GM18868 (cell line): ENCODE results near the gene PNKP.

Experiments
- ATAC-seq: cut with Tn5 transposase; IDR thresholded peaks from one replicate; pipeline ENCODE4 v1.9.1; 2021; ENCODE audit warnings: mild to moderate bottlenecking, moderate library complexity; ENCODE audit not compliant: unreplicated experiment

The PNKP gene

DNA sequence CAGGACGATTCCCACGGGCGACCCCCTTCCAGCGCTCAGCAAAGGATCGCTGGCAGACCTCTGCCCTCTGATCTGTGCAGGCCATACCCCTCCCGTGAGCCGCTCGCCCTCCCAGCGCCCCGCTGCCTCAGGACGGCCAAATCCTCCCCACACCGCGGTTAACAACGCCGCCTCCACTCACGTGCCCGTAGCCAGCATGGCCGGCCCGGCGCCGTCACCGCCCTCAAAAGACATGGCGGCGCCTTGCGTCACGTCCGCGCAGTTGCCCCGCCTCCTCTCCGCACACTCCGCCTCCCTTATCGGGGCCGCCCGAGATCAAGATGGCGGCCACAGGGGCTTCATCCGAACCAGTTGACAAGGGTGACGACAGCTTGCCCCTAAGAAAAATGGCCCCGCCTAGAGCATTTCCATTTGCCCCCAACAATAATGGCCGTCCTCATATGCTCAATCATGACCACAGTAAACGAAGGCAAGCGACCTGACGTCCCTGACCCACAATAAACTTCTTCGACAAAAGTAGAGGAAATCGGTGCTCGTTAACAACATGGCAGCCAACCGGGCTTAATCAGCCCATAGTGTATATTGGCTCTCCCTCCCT, 9.1 kb upstream of the PNKP start:
- peak; percentile 43 for ATAC-seq

DNA sequence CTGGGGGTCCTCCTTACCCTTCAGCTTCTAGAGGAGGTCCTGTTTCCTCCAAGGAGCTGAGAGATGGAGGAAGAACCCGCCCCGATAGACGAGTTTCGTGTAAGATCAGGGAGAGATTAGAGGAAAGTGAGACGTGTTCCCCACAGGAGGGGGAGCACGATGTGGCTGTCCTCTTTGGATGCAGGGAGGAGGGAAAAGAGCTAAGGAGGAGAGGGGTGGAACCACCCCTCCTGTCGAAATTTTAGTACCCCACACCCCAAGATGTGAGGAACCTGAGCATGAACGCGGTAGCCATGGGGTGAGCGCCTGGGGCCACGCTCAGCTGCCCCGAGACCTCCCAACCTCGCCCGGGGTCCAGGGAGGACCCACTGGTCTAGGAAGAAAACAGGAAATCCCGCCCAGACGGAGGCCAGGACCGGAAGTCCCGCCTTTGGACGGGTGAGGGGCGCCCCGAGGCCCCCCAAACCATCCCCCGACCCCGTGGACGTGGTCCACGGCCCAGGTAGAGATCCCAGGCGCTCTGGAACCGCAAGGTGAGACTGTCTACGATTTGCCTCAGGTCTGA, 8.6 kb upstream of the PNKP start:
- no peak for ATAC-seq

DNA sequence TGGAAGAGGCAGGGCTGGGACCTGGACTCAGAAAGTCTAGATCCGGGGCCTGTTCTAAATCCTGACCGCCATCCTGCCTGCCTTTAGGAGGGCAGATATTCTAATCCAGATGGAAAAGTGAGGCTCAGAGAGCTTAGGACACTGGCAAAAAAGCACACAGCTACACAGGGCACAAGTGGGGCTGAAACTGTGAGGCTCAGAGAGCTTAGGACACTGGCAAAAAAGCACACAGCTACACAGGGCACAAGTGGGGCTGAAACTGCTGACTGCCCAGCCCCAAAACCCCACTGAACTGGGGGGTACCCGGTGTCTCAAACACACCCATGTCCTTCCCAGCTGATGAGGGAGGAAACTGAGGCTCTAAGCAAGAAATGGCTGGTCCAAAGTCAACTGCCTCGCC, 7.8 kb upstream of the PNKP start:
- no peak for ATAC-seq

DNA sequence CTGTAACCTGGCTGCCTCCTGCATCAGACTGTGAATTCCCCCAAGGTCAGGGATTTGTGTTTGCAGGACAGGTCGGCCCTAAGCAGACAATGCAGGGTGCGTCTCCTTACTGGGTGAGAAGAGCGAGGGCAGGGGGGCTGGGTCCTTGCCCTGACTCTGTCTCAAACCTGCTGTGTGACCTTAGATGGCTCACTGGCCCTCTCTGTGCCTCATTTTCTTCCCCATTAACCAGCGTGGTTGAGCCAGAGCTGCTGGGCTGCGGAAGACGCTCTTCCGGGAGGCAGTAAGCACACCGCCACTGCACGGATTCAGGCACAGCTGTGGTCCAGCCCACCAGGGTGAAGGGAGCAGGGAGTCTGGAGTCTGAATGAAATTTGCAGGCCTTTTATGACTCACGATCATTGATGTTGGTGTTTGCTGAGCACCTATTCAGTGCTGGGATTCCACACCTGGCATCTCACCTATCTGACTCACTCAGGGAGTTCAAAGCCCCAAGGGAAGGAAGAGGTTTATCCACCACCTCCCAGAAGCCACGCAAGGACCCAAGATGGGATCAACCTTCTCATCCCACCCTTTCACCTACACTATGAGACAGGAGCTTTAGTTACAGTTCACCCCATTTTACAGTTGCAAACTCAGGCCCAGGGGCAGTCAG, 7.3 kb upstream of the PNKP start:
- no peak for ATAC-seq

DNA sequence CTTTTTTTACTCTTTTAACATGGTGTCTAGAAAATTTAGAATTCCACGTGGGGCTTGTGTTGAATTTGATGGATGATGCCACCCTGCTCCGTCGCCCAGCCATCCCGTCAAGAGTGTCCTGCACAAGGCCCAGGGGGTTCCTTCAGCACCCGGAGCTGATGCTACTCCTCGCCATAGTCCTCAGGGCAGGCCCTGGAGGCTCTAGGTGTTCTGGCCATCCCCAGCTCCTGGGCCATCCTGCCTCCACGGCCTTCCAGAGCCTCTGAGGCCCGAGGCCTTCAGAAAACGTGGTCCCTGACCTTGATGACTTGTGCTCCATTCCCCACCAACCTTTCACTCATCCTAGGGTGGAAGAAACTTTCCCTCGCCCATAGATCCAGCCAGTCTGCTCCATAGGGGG, 6.5 kb upstream of the PNKP start:
- no peak for ATAC-seq

DNA sequence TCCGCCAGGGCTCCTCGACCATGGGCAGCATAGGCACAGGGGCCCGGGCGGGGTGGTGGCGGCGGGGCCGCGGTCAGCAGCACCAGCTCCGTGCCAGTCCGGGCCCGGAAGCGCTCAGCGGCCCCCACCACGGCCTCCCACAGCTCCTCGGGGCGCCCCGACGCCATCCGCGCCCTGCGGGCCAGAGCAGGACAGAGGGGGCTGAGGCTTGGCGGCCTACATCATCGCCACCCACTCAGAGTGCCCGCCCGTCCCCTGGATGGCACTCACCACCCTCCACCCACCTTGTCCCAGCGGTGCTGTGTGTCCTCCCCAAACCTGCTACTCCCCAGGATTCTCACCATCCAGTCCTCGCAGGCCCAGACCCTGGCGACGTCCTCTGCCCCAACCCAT, 5.7 kb upstream of the PNKP start:
- no peak for ATAC-seq

DNA sequence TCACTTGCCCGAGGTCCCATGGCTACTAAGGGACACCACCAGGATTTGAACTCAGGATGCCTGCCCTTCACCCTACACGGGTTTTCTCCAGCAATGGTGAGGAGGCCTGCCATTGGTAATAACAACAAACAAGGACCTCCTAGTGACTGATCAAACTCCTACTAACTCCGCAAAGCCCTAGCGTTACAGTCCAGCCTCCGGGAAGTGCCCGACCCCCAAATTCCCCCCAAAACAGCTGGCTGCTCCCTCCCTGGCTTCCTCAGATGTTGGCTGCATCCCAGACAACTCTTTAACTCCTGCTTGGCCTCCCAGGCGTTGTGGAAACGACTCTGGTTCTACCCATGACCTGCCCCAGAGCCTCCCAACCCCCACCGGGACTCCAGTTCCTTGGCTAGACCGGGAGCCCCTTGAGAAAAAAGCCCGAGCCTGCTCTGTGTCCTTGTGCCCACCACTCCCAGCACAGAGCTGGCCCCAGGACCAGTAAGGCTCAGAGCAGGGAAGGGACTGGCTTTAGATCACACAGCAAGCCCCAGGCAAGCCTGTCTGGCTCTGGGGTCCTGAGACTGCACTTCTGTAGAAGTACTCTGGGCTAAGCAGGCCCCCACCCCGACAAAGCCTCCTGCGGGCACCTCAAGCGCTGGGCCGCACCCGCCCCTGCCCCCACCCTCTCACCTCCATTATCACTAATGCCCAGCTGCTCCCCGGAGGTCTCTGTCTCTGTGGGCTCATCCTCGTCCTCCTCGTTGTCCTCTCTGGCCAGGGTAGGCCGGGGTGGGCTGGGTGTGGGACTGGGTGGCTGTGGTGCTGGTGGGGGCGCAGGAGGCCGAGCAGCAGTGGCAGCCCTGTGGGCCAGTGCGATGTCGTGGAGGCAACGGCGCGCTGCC, 5.1 kb upstream of the PNKP start:
- no peak for ATAC-seq

DNA sequence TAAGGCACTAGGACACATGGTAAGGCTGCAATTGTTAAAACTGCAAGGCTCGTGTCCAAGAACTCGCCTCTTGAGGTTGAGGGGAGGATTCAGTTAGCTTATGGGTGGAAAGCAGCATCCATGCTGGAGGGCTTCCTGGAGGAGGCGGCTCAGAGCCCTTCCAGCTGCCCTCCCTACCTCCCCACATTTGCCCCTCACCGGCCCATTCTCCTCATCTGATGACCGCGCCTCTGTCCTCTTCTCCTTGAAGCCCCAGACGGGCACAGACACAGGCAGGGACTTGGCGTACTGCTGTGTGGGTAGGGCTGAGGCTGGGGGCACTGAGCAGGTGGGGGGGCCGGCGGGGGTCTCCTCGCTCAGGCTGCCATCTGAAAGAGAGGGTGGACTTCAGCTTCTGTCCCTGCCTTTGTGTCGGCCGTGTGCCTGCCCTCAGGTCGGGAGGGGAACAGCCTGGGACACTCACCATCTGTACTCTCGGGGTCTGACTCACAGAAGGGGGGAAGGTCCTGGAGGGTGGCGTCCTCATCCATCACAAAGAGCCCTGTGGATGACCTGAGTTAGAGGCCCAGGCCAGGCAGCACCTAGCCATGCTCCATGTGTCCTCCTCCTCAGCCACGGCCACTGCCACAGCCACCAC, 4.1 kb upstream of the PNKP start:
- no peak for ATAC-seq

DNA sequence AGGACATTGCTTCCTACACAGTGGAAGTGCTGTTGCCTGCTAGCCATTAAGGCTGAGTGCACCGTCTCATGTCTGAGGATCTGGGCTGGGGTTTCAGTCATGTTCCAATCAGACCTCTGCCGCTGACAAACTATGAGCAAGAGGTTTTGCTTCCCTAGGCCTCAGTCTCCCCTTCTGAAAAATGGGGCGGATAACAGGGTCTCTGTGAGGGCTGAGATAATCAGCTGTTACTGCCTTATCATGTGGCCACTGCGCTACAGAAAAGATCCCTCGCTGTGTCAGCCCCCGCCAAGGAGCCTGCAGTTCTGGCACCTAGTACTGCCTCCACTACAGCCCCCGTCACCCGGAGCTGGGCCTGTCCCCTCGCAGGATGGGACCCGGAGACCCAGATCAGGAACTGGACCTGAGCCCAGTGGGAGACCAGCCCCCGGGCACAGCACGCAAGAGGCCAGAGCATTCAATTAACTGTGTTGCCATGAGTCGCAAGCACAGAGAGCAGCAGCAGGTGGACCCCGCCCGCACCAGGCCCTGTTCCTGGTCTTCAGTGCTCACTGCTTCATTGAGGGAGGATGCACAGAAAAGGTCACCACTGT, 3.0 kb upstream of the PNKP start:
- ATAC-seq, result no peak

DNA sequence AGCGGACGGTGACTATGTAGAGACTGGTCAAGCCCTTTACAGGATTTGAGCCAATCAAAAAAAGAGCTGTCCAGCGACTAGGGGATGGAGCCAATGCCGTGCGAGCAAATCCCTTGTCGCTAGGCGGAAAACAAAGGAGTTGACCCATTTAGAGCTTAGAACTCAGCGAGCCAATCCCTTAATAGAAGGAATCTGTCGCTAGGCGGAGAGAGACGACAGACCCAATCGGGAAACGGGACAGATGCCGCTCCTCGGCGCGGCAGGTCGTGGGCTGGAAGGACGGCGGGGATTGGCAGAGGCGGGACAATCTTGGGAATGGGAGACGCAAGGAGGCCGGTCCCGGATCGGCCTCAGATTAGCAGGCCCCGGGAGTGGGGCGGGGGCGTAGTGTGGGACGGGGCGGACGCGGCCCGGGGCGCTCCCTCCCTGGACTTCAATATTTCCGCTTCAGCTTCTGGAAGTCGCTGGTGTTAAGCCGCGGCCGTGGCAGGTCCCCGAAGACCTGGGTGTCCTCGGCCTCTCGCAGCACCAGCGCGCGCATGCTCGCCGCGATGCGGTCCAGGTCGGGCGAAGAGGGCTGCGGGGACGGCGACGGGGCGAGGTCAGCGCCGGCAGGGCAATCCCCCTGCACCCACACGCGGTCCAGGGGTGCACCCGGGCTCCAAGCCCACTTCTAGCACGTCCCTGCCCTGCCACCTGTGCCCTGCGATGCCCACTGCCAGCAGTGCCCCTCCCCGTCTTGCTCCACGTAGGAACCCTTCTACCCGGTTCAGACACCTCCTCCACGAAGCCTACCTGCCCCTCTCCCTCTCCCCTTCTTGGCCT, 2.3 kb upstream of the PNKP start:
- peak; percentile 78 for ATAC-seq

DNA sequence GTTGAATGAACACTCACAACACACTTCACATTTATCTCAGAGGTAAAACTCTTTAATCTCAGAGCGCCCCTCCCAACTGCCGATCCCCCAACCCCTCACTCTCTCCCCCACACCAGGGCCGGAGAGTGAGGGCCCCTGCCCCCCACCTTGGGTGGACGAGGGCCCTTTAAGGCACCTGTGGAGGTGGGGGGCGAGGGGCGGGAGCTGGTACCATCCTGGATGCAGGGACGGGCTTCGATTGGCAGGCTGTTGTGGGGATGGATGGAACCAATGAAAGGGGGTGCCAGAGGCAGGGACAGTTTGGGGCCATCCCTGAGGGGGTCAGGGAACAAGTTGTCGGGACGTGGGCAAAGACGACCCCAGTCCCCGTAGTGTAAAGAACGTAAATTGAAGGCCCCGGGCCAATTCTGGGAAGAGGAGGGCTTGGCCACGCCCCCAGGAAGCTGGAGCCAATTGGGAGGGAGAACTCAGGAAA, 1.7 kb upstream of the PNKP start:
- ATAC-seq, result peak; percentile 8

DNA sequence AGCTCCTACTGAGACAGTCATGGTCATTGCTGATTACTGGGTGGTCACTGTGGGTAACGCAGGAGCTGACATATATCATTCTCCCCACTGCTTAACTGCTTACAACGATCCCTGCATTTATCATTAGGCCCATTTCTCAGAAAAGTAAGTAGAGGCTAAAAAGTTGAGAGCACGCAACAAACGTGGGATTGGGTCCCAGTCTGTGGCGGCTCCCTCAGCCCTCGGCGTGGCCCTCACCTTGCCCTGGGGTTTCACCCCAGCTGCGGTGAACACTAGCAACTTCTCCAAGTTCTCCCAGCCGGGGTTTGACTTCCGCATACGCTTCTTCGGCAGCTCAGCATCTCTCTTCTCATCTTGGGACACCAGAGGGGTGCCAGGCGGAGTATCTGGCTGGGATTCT, 2.5 kb downstream of the PNKP start:
- ATAC-seq, result no peak

DNA sequence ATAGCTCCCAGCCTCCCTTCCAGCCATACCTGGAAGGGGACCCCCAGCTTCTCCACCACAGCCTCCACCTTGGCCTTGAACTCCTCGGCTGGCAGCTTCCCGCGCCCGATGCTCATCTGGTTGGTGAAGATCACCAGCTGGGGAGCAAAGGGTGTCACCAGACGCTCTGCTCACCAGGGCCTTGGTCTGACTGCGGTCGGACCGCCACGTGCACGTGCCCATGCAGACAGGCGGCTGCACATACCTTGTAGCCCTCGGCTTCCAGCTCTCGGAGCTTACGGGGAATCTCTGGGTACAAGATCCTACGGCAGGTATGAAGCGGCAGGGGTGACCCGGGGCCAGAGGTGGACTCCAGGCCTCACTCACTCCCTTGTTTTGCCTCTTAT, 3.4 kb downstream of the PNKP start:
- ATAC-seq, result no peak

DNA sequence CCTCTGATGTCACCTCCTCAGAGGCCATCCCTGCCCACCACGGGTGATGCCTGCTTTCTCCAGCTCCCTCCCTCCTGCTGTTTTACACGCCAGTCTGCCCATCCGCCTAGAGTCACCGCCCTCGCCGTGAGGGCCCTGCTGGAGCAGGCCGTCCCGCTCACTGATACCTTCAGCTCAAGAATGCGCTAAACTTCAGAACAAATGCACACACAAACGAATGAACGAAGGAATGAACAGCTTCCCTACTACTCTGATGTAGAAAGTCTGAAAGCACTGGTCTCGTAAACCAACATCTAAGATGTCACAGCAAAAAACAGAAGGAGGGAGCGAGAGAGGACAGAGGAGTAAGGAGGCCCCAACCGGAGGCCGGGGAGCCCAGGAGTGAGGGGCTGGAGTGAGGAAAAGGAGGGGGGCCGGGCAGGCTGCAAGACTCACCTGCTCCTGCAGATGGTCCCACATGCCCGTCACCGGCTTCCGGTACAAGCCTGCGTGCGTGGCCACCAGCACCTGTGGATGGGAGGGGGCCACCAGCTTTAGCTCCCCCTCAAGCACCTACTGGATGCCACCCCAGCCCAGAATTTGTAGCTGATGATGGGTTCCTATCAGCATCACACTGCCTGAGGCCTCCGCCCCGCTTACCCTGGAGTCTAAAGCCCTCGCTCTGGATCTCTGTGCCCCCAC, 4.0 kb downstream of the PNKP start:
- ATAC-seq, result no peak

DNA sequence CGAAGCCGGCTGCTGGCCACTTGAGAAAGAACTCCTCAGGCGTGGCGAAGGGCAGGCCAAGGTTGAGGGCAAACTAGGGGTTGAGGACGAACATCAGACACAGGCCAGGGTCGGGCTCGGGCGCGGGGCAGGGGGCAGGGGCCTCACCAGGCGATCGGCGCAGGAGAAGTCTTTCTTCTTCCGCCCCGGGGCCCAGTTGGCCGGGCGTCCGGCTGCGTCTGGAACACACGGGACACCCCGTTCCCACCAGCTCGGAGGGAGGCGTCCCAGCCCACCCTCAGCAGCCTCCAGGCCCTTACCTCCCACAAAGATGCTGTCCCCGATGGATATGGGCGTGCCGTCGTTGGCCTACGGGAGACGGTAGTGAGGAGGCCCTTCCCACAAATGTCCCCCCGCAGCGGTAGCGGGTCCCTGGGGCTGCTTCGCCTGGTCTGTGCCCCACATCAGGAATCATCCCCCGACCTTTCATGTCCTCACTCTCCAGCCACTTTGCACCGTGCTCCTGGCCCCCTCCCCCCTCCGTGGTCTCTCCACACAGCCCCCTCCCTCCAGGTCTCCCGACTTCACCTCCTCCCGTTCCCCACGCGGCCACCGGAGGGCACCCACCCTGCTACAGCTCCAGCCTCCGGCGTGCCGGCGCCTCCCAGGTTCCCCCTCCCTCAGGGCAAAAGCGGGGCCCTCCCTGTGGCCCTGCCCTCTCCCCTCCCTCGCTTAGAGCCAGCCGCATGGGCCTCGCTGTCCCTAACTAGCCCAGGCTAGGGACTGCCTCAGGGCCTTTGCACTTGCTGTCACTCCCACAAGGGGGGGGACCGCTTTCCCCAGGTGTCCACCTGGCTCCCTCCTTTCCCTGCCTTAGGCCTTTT, 4.8 kb downstream of the PNKP start:
- no peak for ATAC-seq

DNA sequence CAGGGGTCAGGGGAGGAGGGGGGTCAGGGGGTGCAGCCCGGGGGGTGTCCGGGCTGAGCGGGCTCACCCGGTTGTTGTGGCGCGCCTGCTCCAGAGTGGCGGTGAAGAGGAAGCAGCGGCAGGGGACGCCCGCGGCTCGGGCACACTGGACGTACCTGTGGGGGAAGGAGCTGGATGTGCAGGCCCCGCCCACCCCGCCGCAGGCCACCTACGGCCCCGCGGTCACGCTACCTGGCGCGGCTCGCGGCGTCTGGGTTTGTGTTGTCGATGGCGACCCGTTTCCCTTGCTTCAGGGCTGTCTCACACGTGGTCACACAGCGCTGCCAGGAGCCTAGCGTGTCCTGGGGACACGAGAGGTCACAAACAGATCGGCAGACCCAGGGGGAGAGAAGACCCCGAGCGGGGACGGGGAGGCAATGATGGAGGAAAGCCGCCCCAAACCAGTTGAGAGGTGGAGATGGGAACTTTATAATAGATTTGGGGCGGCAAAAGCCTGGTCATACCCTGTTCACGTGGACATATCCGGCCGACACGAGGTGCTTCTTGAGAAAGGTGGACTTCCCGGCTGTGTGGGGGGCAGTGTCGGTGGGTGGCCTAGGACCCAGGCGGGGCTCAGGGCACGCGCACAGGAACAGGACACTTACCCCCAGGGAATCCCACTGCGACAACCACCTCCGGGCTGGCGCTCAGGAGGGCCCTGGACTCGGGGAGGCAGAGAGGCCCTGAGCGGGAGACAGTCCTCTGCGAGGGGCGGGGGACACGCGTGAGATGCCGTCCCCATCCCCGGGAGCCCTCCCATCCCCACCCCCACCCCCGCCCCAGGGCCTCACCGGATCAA, 5.6 kb downstream of the PNKP start:
- no peak for ATAC-seq

DNA sequence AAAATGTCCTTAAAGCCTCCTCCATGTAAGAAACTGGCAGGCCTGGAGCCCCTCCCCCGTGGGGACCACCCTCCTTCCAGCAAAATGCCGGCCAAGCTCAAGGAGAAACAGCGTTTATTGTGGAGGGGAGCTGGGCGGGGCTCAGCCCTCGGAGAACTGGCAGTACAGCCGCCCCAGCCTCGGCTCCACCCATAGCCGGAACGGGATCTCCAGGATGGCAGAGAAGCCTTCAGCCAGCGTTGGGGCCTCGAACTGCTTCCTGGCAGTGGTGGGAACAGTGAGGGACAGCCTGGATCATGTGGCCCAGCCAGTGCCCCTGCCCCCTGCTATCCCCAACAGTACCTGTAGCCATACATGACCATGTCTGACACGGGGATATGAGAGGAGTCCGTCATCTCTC, 6.3 kb downstream of the PNKP start:
- no peak for ATAC-seq
